NCI-H2029 (cell line): Measurements from ENCODE around the gene FAM20B.
"Not testable (repeated sequence)": the region's sequence is repeated elsewhere in the genome, so short reads cannot be mapped to it uniquely, and the experiment has no call there.

ENCODE experiments used
- DNase-seq: peaks from one replicate; lab custom pipeline; 2025; lab: John Stamatoyannopoulos, UW

The FAM20B gene, protein sequence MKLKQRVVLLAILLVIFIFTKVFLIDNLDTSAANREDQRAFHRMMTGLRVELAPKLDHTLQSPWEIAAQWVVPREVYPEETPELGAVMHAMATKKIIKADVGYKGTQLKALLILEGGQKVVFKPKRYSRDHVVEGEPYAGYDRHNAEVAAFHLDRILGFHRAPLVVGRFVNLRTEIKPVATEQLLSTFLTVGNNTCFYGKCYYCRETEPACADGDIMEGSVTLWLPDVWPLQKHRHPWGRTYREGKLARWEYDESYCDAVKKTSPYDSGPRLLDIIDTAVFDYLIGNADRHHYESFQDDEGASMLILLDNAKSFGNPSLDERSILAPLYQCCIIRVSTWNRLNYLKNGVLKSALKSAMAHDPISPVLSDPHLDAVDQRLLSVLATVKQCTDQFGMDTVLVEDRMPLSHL

DNA sequence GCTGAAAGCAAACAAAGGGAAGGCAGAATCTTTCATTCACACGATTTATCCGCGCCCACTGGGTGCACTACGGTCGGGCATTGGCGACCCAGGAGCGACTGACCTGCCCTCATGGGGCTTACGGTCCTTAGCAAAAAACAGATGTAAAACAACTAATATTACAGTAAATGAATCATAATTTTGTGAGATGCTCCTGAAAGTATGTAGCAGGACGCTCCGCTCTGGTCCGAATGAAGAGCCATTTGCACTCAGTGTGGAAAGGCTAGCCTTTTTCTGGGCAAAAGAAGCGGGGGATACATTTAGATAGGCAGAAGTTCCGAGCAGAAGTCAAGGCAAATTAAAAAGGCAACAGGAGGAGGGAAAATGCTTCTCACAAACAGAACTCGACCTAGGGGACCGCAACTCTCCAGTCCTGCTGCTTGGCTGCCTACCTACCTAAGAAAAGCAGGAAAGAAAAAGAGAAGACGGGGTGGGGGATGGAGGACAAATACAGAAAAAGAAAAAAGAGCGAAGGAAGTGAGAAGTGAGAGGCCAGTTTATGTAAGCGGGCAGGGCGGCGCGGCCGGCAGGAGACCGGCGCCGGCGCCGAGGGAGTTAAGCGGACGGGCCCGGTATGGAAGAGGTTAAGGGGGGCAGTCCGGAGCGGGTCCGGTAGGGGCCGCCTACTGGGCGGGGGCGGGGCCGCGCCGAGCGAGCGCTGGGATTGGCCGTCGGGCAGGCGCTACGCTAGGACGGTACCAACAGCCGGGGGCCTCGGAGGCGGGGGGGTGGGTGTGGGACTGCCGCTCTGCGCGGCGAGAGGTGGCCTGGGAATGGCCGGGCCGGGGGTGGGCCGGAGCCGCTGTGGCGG lies at the start of gene FAM20B:
TSS of gene FAM20B (plus strand) at position 770 of the 850 bp plus-strand sequence. CDS start 17,954 bp downstream, outside the sequence.
- DNase-seq = peak; percentile 53

DNA sequence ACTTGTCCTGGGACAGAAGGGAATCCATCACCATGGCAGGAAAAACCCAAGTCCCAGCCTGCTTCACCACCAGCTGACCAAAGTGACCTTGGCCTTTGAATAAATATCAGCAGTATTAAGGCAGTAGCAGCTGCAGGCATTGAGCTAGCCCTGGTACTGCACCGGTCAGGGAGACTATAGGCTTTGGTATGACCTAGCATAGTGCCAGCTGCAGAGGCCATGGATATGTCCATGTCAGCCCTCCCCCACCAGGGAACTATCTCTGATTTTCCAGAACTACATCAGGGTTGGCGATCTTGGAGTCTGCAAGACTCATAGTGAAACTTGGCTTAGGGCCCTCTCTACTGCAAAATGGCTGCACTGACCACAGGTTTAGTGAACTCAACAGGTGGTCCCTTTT lies 49.2 kb upstream of the FAM20B start:
- DNase-seq = no peak

DNA sequence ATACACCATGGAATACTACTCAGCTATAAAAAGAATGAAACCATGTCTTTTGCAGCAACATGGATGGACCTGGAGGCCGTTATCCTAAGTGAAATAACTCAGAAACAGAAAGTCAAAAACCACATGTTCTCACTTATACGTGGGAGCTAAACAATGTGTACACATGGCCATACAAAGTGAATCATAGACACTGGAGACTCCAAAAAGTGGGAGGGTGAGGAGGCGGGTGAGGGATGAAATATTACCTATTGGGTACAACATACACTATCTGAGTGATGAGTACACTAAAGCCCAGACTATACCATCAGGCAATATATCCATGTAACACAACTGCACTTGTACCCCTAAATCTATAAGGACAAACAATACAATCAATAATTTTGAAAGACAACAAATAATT lies 39.5 kb upstream of the FAM20B start:
- no peak for DNase-seq

DNA sequence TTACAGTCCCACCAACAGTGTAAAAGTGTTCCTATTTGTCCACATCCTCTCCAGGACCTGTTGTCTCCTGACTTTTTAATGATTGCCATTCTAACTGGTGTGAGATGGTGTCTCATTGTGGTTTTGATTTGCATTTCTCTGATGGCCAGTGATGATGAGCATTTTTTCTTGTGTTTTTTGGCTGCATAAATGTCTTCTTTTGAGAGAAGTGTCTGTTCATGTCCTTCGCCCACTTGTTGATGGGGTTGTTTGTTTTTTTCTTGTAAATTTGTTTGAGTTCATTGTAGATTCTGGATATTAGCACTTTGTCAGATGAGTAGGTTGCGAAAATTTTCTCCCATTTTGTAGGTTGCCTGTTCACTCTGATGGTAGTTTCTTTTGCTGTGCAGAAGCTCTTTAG lies 37.5 kb upstream of the FAM20B start:
- DNase-seq = not testable (repeated sequence)

DNA sequence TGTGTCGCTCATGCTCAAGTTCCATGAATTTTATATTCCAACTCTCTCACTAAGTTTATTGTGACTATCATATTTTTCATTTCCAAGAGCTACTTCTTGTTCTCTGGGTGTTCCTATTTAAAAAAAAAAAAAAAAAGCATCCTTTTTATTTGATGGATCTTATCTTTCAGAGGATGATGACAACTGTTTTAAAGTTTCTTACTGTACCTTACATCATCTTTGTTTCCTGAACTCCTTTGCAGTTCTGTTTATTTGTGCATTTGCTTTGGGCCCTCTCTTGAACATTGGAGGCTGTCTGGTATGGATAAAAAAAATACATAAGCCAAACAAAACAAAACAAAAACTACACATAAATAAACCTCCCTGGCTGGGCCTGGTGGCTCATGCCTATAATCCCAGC lies 32.1 kb upstream of the FAM20B start:
- no peak for DNase-seq

DNA sequence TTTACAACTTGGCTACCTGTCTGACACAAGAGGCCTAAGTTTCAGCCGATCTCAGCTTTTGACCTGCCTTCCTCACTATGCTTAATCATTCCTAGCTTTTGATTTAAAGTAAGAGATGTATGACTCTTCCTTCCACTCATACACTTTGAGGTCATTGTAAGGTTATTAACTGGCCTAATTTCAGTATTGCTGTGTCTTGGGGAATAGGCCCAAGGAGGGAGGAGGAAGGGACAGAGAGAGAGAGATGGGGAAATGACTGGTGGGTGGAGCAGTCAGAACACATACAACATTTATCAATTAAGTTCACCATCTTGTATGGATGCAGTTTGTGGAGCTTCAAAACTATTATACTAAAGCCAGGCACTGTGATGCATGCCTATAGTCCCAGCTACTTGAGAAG lies 28.3 kb upstream of the FAM20B start:
- no peak for DNase-seq

DNA sequence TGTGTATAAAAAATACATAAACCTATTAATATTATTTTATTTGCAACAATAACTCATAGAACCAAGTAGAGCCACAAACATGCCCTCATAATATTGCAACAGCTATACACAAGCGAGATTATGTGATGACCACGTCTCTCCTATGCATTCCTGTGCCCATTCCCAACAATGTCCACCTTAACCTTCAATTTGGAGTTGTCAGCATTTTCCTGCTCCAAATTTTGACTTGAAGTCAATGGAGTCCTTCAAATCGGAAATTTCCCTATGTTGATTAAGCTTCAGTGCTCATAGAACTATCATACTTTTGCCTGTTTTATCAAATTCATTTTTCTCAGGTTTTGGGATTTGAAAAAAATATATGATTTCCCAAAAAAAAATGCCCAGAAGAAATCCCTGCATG lies 27.4 kb upstream of the FAM20B start:
- DNase-seq = no peak

DNA sequence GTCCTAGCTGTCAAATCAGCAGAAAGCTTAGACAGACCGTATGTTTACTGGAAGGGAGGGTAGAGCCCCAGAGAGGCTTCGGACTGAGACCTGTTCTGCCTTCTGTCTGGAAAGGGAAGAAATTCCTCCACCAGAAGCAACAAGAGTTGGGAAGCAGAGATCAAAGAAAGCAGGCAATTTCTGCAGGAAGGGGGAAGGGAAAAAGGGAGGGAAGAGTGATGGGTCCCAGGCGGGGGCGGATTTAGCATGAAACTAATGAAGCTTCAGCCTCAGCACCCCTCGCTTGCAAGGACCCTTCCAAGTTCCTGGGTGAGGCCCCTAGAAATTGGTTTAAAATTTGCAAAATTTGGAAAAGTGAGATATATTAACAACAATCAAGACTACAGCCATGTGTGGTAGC lies 26.6 kb upstream of the FAM20B start:
- no peak for DNase-seq

DNA sequence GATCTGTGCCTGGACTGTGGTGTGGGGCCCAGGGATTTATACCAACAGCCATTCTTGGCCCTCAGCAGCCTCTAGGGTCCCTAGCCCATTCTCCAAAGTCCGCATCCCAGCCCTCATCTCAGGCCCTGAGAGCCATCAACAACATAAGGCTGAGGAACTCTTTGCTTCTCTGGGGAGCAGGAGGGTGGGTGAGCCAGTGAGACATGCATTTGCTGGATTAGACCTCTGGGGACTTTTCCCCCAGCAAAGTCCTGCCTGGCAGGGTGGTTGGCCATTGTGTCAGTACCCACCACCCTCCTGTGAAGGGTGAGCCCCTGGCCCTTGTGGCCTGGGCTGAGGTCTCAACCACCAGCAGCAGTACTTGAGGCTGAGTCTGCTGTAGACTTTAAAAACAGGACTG lies 24.2 kb upstream of the FAM20B start:
- no peak for DNase-seq

DNA sequence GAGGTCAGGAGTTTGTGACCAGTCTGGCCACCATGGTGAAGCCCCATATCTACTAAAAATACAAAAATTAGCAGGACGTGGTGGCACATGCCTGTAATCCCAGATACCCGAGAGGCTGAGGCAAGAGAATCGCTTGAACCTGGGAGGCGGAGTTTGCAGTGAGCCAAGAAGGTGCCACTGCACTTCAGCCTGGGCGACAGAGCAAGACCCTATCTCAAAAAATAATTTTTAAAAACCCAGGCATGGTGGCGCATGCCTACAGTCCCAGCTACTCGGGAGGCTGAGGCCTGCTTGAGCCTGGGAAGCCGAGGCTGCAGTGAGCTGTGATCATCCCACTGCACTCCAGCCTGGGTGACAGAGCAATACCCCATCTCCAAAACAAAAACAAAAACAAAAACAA lies 23.6 kb upstream of the FAM20B start:
- not testable (repeated sequence) for DNase-seq

DNA sequence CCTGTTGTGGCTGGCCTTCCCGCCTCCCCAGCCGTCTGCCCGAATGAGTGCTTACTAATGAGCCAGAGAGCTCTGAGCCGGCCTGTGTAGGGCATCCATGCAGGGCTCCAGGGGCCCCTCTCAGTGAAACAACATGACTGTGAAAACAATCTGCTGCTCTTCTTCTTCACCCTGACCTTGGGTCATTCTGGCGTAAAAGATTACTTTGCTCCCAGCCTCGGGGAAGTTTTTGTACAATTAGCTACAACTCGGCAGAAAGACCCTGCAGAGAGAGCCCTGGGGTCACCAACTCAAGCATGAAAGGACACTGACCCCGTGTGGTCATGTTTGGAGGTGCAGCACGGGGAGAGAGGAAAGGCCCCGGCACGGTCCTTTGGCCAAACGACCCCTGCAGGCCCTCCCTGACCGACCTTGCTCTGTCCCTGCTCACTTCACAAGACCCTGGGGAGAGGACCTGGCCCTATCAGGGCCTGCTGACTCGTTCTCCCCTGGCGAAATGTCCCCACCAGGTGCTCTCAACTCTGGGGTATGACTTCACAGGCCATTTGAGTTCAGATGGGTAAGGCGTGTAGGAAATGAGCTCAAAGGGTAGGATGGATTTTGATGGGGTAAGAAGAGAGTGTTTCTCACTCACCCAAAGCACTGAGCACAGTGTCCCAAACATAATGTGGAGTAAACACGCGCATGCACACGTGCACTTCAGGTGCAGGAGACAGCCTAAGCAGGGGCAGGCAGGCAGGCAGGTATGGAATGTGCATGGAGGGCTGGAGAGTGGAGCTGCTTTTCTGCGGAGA lies 22.9 kb upstream of the FAM20B start:
- DNase-seq = no peak

DNA sequence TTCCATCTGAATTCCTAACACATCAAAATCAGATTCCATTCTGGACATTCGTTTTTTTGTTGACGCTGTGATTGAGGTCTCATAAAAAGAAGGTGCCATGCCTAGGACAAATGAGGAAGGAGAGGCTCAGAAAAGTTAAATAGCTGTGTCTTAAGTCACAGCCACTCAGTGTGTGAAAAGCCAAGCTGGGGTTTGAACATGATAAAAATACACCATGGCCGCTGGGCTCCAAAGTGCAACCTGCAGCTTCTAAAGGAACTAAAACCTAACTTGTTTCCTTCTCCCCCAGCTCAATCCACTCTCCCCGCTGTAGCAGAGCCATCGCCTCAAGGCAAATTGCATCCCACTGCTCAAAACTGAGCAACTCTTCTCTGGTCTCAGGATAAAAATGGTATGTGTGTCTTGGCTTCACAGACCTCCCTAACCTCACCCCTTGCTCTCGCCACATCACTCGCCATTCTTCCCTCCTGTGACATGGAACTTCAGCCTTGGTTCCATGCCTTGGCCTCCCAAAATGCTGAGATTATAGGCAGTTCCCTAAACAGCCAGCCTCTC lies 22.1 kb upstream of the FAM20B start:
- DNase-seq = no peak

DNA sequence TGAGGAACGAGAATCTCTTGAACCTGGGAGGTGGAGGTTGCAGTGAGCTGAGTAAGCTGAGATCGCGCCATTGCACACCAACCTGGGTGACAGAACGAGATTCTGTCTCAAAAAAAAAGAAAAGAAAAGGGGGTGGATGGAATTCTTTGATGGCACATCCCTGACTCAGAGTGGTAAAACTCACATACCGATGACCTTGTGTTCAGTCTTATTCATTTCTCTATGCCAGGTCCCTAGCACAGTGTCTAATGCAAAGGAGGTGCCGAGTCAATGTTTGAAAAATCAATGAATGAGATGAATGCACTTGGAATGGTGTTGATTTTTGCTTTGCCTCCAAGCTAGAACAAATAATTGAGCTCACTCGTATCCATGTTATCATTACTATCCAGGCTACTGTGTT lies 18.5 kb upstream of the FAM20B start:
- no peak for DNase-seq

DNA sequence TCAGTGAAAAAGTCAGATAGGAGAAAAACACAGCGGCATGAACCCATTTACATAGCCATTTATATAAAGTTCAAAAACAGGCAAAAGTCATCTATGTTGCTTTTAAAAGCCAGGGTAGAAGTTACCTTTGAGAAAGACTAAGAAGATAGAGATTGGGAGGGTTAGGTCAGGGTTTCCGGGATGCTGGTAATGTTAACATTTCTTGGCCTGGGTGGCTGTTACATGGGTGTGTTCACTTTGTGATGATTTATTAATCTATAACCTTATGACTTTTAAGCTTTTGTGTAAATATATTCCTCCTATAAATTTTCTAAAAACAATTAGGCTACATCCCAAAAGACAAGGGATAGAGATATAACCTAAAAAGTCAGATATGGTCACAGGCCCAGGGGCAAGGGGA lies 15.0 kb upstream of the FAM20B start:
- no peak for DNase-seq

DNA sequence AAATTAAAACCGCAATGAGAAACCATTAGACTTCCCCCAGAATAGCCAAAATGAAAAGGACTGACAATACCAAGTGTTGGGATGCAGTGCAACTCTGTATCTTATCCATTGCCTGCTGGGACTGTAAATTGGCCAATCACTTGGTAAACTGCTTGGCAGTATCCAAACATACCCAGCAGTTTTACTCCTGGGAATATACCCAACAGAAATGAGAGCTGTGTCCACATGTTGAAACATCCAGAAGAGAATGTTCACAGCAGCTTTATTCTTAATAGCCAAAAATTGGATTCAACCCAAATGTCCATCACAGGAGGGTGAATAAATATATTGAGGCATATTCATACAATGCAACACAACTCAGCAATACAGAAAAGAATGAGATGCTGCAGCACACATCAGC lies 13.7 kb upstream of the FAM20B start:
- no peak for DNase-seq

DNA sequence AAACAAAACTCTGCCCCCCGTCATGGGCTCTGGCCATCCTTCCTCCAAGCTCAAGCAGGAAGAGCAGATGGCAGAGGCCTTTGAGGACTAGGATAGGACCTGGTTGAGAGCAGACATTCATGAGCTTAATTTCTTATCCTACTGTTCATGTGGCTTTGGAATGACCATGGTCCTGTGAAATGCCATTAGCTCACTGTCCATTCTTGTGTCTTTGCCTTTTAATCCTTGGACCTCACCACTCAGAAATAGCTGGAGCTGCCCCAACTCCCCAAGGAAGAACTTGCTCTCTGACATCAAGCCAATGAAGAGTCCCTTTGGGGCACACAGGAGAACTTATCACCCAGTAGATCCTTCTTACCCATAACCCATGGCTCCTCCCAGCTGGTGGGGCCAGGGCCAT lies 11.6 kb upstream of the FAM20B start:
- DNase-seq = no peak

DNA sequence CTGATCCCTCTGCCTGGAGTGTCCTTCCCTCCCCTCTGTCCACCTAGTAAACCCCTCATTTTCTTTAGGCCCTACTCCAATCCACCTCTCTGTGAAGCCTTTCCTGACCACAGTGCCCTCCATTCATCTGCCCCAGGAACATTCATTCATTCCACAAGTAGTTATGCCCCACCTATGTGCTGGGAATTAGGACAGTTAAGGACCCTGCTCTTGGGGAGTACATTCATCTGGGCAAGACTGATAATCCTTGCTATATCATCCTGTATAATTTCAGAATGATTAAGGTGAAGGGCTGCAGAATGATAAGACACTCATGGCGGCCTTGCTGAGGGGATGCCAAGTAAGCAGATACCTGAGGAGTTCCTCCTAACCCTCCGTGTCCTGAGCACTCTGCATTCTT lies 10.3 kb upstream of the FAM20B start:
- DNase-seq = no peak

DNA sequence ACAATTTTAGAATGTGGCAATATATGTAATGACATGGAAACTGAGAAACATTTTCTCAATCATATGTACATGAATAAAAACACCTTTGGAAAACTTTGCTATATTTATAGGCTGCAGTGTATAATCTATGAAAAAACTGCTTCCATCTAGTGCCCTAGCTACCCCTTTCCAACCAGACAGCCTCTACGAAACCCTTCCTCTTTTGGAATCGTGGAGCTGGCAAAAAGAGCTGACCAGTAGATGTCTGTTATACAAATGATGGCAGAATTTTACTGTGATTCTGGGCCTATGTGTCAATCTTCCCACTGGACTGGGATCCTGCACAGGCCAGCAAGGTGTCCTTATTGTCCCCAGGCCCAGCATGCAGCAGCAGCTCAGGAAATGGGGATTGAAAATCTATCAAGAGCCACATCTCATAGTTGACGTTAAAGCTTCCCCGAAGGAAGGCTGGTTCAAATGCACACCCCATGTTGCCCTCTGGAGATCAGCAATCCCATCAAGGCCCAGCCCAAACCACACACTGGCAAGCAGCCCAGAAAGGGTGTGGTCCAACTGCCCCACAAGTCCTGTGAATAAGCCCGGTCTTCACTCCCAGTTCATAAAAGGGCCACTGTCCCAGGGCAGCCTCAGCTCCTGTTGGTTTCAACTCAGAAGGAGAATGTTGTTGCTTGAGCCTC lies 8.8 kb upstream of the FAM20B start:
- DNase-seq = no peak

DNA sequence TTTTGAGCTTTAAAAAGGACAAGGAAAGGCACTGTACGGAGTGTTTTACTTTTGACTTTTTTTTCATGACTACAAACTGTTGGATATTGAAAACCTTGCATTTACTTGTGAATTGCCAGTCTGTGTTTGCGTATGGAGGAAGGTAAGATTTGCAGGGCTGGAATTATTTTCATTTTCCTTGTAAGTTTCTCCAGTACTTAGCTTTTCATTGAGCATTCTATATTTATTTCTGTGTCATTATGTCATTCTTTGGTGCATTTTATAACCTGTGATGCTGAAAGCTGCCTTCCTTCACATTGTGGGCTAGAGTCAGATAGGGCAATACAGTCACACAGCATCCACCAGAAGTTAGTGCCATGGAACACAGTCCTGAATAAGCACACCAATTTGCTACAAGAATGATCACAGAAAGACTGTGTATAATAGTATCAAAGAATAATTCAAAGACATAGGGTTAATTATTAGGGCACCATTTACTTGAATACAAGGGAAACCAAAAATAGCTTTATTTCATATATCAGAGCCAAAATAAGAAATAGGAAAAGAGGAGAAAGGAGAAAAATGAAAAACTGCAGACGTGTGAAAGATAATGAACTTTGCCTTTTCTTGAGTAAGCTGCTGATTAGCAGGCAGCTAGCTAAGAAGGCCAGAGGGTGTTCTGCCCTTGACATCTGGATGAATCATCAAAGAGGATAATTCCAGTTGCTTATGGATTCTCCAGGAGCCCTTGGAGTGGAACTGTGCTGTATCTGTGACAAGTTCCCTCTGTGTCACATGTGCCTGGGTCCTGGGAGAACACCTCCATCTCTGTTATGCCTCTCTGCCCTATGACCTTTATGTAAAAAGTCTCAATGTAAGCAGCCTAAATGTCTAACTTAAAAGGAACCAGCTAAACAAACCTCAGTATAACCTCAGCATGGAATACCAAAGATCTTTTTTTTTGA lies 8.0 kb upstream of the FAM20B start:
- no peak for DNase-seq

DNA sequence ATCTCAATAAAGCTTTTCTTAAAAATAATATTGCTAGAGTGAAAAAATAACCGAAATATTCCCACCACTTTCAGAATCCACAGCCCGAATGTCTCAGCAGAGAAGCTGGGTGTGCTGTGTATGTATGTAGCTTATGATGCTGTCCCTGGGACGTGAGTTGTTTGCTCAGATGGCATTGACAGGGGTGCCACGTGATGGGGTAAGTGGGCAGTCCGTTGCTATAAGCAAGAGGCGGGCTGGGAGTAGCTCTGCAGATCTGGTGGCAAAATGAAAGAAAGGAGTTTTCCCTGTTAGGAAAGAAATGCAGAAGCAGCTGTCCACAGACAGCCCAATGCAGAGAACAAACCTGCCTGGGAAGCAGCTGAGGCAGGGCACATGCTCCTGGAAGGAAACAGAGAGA lies 3.8 kb upstream of the FAM20B start:
- DNase-seq = peak; percentile 1
